Left colon (tissue), 2 donors: ENCODE results near the gene LANCL3. TPM values are rescaled to one million over a fixed set of nuclear protein-coding genes. Genes with fewer than 3 reads are reported as not detected.
"Not testable (repeated sequence)": the region's sequence is repeated elsewhere in the genome, so short reads cannot be mapped to it uniquely, and the experiment has no call there.

Experiments used
- ATAC-seq: fragments of 200-7000 bp; cut with Tn5 transposase; one replicate; pipeline ENCODE4 v1.9.1; 2020; ENCODE audit warnings: mild to moderate bottlenecking, moderate library complexity
- DNase-seq, 2 donors: peaks; one replicate each; pipeline ENCODE4 v3.0.0-alpha.2; 2020
- intact Hi-C, 2 donors: fragments of 100-400 bp; cut with DNase I in 1 of 2; cut with micrococcal nuclease in 1 of 2; formaldehyde crosslinking; loops; one replicate each; pipeline versions ENCODE4 v1.11.2 to v1.14.0; 2022; cut with DNase I, micrococcal nuclease
- long read RNA-seq: library from polyadenylated mRNA; unstranded; transcript quantifications from one replicate; pipeline ENCODE4 v2.0.0, GENCODE V29; 2021
- total RNA-seq, 2 donors: library from RNA; stranded (reverse); fragmentation: NEBNext Ultra II Directional; extraction: Animal tissue kit (Norgen Biotek cat#: 25700); gene quantifications; one replicate each; pipeline ENCODE4 v1.2.1, GENCODE V29; 2021
- donor health status: DM: no; HTN: no; CAD: no.
- donor health status: DM: yes; HTN: yes; CAD: no.

Gene LANCL3
- 1 to 10 TPM; 4.6 to 5.5 TPM for total RNA-seq
- long read RNA-seq, full-length matches to known transcripts = 10 of 13 reads
- long read RNA-seq, partial matches to known transcripts = 1 of 13 reads
- long read RNA-seq, other reads (novel, unspliced or antisense) = 2 of 13 reads

DNA sequence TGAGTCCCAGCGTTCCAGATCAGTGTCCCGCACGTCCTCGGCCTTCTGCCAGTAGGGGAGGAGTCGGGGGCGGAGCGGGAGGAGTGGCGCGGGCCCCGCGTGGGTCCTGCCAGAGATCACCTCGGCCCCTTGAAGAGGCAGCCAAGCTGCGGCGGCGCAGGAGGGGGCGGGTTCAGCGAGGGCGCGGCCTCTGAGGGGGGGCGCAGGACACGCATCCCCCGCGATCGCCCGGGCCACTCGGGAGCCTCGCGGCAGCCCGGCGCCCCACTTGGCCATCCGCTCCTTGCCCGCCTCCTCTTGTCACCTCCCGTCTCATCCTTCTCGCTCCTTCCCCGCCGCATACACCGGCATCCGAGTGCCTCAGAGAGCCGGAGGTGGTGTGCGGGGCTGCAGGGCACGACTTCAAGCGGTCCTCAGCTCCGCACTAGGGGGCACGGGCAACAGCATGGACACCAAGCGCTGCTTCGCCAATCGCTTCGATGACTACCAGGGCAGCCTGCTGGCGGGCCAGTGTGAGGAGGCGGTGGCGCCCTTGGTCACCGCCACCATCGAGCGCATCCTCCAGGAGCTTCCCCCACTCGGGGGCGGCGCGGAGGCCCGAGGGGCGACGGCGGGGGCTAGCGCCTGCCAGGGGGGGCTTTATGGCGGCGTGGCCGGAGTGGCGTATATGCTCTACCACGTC, at the start of gene LANCL3:
Gene LANCL3, plus strand, starts transcription at position 236 of the 682 bp plus-strand sequence. Its CDS starts 210 bp downstream, at position 446.
- DNase-seq = peak; percentile 47 to 52
- intact Hi-C loops = not testable (repeated sequence)
- peak; percentile 61 for ATAC-seq

DNA sequence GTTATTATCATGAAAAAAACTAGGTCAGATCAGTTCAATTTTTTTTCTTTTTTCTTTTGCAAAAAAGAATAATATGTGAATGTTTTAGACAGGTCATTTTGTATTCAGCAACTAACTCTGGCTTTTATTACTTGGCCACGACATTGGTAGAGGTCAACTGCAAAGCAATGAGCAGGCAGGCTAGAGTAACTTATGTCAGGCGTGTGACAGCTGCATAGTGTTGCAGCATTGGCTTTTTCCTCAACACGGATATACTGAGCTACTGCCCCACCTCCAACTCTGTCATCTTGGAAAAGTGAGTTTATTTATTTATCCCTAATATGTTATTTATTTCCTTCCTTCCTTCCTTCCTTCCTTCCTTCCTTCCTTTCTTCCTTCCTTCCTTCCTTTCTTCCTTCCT, 47.8 kb upstream of the LANCL3 start:
- DNase-seq, ATAC-seq, intact Hi-C loops: not testable (repeated sequence)

DNA sequence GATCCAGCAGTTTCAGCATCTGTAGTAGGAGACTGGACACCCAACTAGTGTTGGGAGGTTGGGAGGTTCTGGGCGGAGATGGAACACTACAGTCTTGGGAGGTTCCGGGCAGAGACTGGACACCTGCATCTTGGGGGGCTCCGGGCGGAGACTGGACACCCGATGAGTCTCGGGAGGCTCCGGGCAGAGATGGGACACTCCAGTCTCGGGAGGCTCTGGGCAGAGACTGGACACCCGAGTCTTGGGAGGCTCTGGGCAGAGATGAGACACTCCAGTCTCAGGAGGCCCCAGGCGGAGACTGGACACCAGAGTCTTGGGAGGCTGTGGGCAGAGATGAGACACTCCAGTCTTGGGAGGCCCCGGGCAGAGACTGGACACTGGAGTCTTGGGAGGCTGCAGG, 29.5 kb upstream of the LANCL3 start:
- intact Hi-C loops = no loop called here
- ATAC-seq = no peak
- no peak for DNase-seq

DNA sequence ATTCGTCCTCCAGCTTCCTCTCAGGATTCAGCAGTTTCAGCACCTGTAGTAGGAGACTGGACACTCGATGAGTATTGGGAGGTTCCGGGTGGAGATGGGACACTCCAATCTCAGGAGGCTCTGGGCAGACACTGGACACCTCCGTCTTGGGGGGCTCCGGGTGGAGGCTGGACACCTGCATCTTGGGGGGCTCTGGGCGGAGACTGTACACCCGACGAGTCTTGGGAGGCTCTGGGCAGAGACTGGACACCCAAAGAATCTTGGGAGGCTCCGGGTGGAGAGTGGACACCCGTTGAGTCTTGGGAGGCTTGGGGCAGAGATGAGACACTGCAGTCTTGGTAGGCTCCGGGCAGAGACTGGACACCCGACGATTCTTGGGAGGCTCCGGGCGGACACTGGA, 28.7 kb upstream of the LANCL3 start:
- ATAC-seq (no peak), DNase-seq (no peak)
- intact Hi-C loops = no loop called here

DNA sequence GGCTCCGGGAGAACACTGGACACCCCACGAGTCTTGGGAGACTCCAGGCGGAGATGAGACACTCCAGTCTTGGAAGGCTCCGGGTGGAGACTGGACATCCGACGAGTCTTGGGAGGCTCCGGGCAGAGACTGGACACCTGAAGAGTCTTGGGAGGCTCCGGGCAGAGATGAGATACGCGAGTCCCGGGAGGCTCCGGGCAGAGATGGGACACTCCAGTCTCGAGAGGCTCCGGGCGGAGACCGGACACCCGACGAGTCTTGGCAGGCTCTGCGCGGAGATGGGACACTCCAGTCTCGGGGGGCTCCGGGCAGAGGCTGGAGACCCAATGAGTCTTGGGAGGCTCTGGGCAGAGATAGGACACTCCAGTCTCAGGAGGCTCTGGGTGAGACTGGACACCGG, 28.1 kb upstream of the LANCL3 start:
- DNase-seq (no peak), ATAC-seq (no peak)
- intact Hi-C loops = no loop called here

DNA sequence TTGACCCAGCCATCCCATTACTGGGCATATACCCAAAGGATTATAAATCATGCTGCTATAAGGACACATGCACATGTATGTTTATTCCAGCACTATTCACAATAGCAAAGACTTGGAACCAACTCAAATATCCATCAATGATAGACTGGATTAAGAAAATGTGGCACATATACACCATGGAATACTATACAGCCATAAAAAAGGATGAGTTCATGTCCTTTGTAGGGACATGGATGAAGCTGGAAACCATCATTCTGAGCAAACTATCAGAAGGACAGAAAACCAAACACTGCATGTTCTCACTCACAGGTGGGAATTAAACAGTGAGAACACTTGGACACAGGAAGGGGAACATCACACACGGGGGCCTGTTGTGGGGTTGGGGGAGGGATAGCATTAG, 26.9 kb upstream of the LANCL3 start:
- DNase-seq, ATAC-seq, intact Hi-C loops: not testable (repeated sequence)

DNA sequence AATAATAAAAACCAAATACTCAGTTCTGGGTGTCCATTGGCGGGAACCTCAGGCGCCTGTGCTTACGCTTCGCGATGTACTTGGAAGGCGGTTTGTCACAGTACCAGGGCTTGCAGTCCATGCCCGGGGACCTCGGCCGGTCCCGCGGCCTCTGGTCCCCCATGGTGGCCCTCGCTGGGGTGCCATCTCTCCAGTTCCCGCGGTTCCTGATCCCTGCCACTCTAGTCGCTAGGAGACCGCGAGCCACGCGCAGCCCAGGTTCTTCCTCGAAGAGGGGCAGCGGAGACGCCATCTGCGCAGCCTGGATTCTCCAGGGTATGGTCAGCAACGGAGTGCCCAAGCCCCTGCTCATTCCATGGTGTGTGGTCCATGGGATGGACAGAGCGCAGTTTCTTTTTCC, 26.4 kb upstream of the LANCL3 start:
- no peak for DNase-seq
- intact Hi-C loops = no loop called here
- ATAC-seq = no peak

DNA sequence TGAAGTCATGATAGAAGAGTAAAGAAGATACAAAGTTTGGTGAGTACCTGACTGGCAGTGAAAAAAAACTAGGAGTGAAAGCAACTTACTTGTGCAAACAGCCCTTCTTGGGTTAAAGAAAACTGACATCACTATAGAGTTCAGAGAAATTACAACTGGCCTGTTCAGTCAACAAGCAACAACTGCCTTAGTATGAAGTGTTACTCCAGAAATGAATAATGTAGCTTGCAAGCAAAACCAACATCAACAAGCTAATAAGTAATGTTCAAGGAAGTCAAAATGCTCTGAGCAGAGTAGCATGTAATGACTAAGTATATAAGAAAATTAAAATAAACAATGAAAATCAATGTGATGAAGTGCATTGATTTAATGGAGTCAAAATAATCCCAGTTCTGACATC, 21.8 kb upstream of the LANCL3 start:
- ATAC-seq, intact Hi-C loops, DNase-seq: not testable (repeated sequence)

DNA sequence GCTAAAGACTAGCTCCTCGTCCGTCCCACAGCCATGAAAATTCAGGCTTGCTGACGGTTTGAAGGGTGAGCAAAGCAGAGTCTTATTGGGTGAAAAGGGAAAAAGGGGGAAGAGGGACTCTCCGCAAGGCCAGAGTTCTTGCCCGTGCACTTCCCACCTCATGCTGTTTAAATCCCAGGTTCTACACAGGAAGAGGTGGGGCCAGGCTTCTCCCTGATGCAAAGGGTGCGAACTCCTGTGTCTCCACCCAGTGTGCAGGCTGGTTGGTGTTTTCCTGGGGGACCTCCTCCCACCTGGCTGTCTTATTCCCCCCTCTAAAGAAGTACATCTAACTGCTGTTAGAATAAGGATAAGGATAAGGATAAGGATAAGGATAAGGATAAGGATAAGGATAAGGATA, 18.0 kb upstream of the LANCL3 start:
- ATAC-seq (no peak), DNase-seq (no peak)
- intact Hi-C loops = no loop called here

DNA sequence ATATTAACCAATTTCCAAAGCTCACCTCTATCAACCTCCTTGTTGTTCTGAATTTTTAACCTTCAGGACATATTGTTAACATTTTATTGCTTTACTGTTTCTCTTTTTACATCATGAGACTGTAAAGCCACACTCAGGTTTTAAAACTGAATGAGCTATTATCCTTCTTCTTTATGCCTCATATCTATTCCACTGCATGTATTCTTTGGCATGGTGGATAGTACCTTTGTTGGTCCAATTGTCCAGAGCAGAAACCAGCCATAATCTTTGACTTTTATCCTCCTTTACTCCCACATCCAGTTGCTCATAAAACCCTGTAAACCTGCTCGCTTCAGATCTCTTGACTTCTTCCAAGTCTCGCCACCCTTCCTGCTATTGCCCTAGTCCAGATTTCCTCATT, 6.2 kb upstream of the LANCL3 start:
- DNase-seq, intact Hi-C loops: not testable (repeated sequence)
- ATAC-seq = peak; percentile 95

DNA sequence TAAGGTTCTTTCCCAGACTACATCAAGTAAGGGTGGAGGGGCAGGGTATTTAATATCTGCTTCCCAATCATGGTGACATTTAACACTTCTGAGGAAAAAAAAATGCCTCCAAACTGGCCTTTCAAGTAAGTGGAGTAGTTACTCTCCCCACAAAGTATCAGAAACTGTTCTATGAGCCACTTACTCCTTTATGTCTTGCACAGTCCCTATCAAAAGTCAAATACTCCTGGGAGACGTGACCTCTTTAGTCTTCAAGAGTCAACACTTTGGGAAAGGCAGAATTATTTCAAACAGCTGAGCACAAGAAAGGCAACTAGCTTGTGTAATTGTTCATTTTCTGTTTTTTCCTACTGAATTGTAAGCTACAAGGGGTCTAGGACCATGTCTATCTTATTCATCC, 1.1 kb upstream of the LANCL3 start:
- intact Hi-C loops, ATAC-seq, DNase-seq: not testable (repeated sequence)

DNA sequence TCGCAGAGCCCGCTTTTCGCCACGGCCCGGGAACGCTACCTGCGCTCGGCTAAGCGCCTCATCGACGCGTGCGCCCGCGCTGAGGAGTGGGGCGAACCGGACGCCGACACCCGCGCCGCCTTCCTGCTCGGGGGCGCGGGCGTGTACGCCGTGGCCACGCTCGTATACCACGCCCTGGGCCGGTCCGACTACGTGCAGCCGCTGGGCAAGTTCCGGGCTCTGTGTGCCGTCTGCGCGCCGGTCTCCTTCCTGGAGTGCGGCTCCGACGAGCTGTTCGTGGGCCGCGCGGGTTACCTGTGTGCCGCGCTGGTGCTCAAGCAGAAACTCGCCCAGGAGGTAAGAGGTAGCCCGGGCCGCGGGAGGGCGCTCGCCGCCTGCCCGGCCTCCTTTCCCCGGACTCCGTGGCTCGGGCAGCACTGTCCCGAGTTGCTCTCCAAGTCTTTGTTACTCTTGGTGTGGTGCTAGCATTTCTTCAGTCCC, 687 bp downstream of the LANCL3 start:
- ATAC-seq = peak; percentile 85
- intact Hi-C loops = not testable (repeated sequence)
- DNase-seq = peak; percentile 52 to 60

DNA sequence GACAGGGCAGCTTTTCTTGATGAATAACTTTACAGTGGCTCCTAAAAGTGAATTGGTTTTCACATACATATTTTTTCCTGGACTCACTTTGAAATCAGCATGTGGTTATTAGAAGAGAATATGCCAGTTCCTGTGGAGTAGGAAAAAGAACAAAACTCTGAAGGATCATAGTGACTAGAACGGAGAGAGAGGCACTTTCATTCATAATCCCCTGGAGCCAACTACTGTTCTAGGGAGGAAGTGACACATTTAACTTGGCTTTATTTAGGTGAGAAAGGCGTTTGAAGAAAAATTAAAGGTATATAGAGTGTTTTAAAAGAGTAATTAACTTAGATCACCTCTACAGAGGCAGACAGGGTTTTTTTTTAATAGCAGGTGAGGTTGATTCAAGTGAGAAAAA, 1.7 kb downstream of the LANCL3 start:
- intact Hi-C loops, DNase-seq: not testable (repeated sequence)
- ATAC-seq = peak; percentile 22

DNA sequence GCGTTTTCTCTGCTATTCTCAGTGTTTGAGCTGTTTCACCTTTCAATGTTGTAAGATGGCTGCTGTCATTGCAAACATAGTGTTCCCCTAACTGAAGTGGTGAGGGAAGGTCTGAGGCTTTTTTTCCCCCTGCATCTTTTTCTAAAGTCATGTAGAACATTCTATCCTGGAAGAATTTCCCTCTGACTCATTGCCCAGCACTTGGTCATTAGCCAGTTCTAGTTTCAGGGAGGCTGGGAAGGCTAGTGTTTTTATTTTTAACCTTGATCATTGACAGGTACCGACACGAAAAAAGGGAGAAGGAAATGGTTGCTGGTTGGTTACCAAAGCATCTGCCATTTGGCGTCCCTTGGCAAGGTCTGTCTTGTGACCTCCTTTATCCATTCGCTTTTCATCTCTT, 6.6 kb downstream of the LANCL3 start:
- no peak for DNase-seq
- ATAC-seq = no peak
- intact Hi-C loops = no loop called here

DNA sequence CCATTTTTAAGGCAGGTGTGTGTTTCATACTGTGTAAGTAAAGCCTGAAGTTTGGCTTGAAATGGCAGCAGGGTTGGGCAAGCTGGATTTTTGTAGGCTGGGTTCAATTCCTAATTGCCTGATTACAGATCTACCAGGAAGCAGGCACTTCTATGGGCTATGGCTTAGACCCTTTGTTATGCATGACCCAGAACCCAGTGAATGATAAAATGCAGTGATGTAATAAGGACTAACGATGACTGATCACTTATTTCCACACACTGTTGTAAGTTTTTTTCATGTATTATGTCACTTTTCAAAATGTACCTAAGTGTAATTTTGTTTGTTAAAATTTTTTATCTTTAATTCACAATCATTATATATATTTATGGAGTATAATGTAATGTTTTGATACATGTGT, 8.6 kb downstream of the LANCL3 start:
- DNase-seq = no peak
- intact Hi-C loops = no loop called here
- peak; percentile 38 for ATAC-seq

DNA sequence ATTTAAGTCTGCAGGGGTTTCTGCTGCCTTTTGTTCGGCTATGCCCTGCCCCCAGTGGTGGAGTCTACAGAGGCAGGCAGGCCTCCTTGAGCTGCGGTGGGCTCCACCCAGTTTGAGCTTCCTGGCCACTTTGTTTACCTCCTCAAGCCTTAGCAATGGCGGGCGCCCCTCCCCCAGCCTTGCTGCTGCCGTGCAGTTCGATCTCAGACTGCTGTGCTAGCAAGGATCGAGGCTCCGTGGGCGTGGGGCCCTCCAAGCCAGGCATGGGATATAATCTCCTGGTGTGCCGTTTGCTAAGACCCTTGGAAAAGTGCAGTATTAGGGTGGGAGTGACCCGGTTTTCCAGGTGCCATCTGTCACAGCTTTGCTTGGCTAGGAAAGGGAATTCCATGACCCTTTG, 15.9 kb downstream of the LANCL3 start:
- DNase-seq, intact Hi-C loops, ATAC-seq: not testable (repeated sequence)

DNA sequence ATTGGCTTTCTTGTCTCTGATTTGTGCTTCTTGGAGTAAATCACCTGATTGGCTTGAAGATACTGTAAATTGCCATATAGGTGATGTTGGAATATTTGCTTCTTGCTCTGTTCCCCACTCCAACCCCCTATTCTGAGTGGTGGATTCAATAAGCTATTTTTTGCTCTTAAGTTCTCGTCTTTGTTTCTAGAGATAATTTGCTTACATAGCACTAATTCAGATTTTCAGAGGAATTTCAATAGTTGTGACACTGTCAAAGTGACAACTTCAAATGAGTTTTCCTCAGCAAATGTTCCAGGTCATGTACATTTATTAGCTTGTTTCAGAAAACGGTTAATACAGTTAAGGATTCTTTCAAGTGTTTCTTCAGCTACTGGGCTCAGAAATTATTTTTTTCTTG, 18.6 kb downstream of the LANCL3 start:
- ATAC-seq (no peak), DNase-seq (no peak)
- intact Hi-C loops = no loop called here

DNA sequence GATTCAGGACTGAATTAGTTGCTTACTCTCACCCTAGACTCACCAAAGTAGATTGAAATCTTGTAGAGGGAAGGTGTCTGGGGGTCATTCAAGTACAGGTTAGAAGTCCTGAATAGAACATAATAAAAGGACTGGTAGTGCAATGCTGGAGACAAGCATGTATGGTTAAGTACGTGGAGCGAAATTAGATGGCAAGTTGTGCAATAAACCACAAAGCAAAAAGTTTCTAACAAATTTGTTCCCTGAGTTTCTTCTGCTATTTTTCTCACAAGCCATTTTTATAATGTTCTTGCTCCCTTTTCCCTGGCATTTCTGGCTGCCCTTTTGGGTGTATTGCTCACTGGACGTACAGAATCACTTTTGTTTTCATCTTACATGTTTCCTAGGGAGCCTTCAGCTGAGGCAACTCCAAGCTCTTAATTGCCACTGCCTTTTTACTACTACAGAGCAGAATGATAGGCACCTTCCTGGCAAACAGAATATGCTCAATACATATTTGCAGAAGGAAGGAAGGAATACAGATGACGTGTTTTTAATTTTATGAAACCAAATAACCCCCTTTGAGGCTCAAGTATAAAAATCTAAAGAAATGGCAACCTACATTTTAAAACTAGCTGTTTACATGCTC, 23.4 kb downstream of the LANCL3 start:
- ATAC-seq (peak; percentile 50), DNase-seq (no peak)
- intact Hi-C loops = no loop called here

DNA sequence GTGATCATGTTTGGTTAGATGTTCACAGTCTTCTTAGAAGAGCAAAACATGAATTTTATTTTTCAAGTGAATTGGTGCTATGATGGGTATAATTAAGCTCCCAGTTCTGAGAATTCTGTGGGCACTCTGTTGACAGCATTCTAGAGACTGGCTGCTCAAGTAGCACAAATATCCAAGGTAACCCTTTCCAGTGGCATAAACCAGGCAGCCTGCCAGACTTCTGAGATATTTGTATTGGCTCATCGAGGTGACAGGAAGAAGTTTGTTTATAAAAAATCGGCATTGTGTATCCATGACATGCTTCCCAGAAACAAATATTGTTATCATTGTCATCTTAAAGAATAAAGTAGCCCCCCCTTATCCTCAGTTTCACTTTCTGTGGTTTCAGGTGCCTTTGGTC, 28.3 kb downstream of the LANCL3 start:
- intact Hi-C loops = no loop called here
- DNase-seq = no peak
- no peak for ATAC-seq

DNA sequence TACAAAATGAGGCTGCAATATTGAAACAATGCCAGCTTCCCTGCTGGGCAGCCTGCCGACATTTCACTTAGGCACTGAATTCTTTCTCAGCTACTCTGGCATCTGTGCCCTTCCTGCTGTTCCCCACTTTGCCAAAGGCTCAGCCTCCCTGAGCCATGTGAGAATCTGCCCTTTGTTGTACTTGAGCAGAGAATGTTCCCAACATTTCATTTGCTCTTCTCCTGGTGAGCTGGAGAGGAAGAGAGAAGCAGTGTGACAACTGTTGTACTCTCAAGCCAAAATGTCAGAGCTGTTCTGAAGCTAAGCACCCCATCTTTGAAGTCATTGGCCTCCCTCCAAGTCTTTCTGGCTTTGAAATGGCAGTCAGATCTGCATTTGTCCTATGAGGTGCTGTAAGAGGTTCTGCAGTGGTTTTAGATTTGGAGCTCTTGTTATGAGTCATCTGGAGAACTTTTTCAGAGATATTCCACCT, 32.5 kb downstream of the LANCL3 start:
- intact Hi-C loops = no loop called here
- ATAC-seq = no peak
- DNase-seq = no peak
